GM23338 (cell line): ENCODE data around the gene CELF4. TPM values are rescaled to one million over a fixed set of nuclear protein-coding genes. Genes with fewer than 3 reads are reported as not detected.

Experiments used
- ATAC-seq: fragments of 200-7000 bp; cut with Tn5 transposase; 3 replicates; pipeline ENCODE4 v1.9.1; 2020
- DNase-seq: peaks from one replicate; pipeline ENCODE4 v3.0.0-alpha.2; 2015; ENCODE audit warnings: low spot score
- H2AFZ ChIP-seq: fragments of 200-600 bp; sonication (generic); 2 replicates; pipeline ENCODE4 v1.8.0; 2016; ENCODE audit warnings: antibody characterized with exemption, mild to moderate bottlenecking, moderate library complexity
- H3F3A ChIP-seq: fragments of 200-600 bp; sonication (generic); replicated peaks from 2 replicates; pipeline ENCODE4 v1.8.0; 2017; ENCODE audit warnings: antibody characterized with exemption, mixed run types, low read depth
- H3K27ac ChIP-seq: fragments of 200-600 bp; sonication (generic); 2 replicates; pipeline ENCODE4 v1.6.1; 2016; ENCODE audit warnings: low read depth
- H3K27me3 ChIP-seq: fragments of 200-600 bp; sonication (generic); 2 replicates; pipeline ENCODE4 v1.8.0; 2016; ENCODE audit warnings: mild to moderate bottlenecking, mixed run types, moderate library complexity; ENCODE audit not compliant: insufficient read depth
- H3K36me3 ChIP-seq: fragments of 200-600 bp; sonication (generic); 2 replicates; pipeline ENCODE4 v1.8.0; 2016; ENCODE audit warnings: mild to moderate bottlenecking; ENCODE audit not compliant: insufficient read depth
- H3K4me1 ChIP-seq: fragments of 200-600 bp; sonication (generic); 2 replicates; pipeline ENCODE4 v1.8.0; 2016; ENCODE audit warnings: mild to moderate bottlenecking, moderate library complexity; ENCODE audit not compliant: insufficient read depth
- H3K4me2 ChIP-seq: fragments of 200-600 bp; sonication (generic); 2 replicates; pipeline ENCODE4 v1.7.1; 2017; ENCODE audit warnings: mixed run types
- H3K4me3 ChIP-seq: fragments of 200-600 bp; sonication (generic); 2 replicates; pipeline ENCODE4 v1.6.1; 2016; ENCODE audit warnings: mixed run types
- H3K79me2 ChIP-seq: fragments of 200-600 bp; sonication (generic); replicated peaks from 2 replicates; pipeline ENCODE4 v1.8.0; 2017; ENCODE audit warnings: mild to moderate bottlenecking; ENCODE audit not compliant: insufficient read depth
- H3K9me2 ChIP-seq: fragments of 200-600 bp; sonication (generic); 2 replicates; pipeline ENCODE4 v1.8.0; 2017; ENCODE audit not compliant: insufficient read depth
- H4K20me1 ChIP-seq: fragments of 200-600 bp; sonication (generic); replicated peaks from 2 replicates; pipeline ENCODE4 v1.8.0; 2017; ENCODE audit warnings: mild to moderate bottlenecking; ENCODE audit not compliant: insufficient read depth
- H3K27ac Mint-ChIP-seq: 2 replicates; pipeline ENCODE4 v1.8.0; 2020; ENCODE audit warnings: inconsistent platforms, mild to moderate bottlenecking, moderate library complexity, mixed read lengths
- H3K27me3 Mint-ChIP-seq: 3 replicates; pipeline ENCODE4 v1.8.0; 2022; ENCODE audit warnings: low read depth, mild to moderate bottlenecking, moderate library complexity, mixed read lengths, inconsistent platforms; ENCODE audit not compliant: insufficient read depth, poor library complexity
- H3K36me3 Mint-ChIP-seq: 3 replicates; pipeline ENCODE4 v1.8.0; 2021; ENCODE audit warnings: low read depth, mild to moderate bottlenecking, inconsistent platforms, moderate library complexity, mixed read lengths
- H3K4me1 Mint-ChIP-seq: 3 replicates; pipeline ENCODE4 v1.8.0; 2020; ENCODE audit warnings: mild to moderate bottlenecking, inconsistent platforms, mixed read lengths
- H3K4me3 Mint-ChIP-seq: 3 replicates; pipeline ENCODE4 v1.8.0; 2021; ENCODE audit warnings: moderate library complexity, mild to moderate bottlenecking, inconsistent platforms, mixed read lengths
- H3K9me3 Mint-ChIP-seq: 3 replicates; pipeline ENCODE4 v1.8.0; 2020; ENCODE audit warnings: moderate library complexity, mild to moderate bottlenecking, inconsistent platforms, mixed read lengths
- CREB1 ChIP-seq: fragments of 250-450 bp; sonication (Bioruptor Pico); IDR thresholded peaks from 2 replicates; pipeline ENCODE4 v1.5.0; 2020; ENCODE audit warnings: low read depth, mild to moderate bottlenecking, moderate library complexity
- CTCF ChIP-seq, 2 experiments: fragments of 200-600 bp in 1 of 2; sonication (generic) in 1 of 2; conservative IDR thresholded peaks; 2 replicates each; pipeline versions ENCODE4 v1.5.1 to v1.6.1; 2016 to 2017; ENCODE audit warnings: antibody characterized with exemption in 2 of 2, low read depth in 2 of 2, mild to moderate bottlenecking in 2 of 2, moderate library complexity in 1 of 2
- EZH2 ChIP-seq: fragments of 200-600 bp; sonication (generic); IDR thresholded peaks from one replicate; pipeline ENCODE4 v1.8.0; 2017; ENCODE audit warnings: antibody characterized with exemption, mild to moderate bottlenecking, low read depth; ENCODE audit not compliant: unreplicated experiment
- EZH2phosphoT487 ChIP-seq: fragments of 200-600 bp; sonication (generic); IDR thresholded peaks from one replicate; pipeline ENCODE4 v1.8.1; 2018; ENCODE audit warnings: antibody characterized with exemption; ENCODE audit not compliant: unreplicated experiment
- JUNB ChIP-seq: IDR thresholded peaks from one replicate; pipeline ENCODE4 v1.6.1; 2016; ENCODE audit warnings: antibody characterized with exemption; ENCODE audit not compliant: unreplicated experiment
- POLR2AphosphoS5 ChIP-seq: IDR thresholded peaks from 2 replicates; pipeline ENCODE4 v1.6.1; 2016; ENCODE audit warnings: antibody characterized with exemption, low read depth
- REST ChIP-seq: IDR thresholded peaks from one replicate; pipeline ENCODE4 v1.6.1; 2018; ENCODE audit warnings: antibody characterized with exemption; ENCODE audit not compliant: unreplicated experiment
- STAT1 ChIP-seq: IDR thresholded peaks from one replicate; pipeline ENCODE4 v1.6.1; 2016; ENCODE audit warnings: antibody characterized with exemption; ENCODE audit not compliant: unreplicated experiment
- ZNF114 ChIP-seq: fragments of 250-450 bp; sonication (Bioruptor Pico); IDR thresholded peaks from 2 replicates; pipeline ENCODE4 v1.5.0; 2020; ENCODE audit warnings: mild to moderate bottlenecking, moderate library complexity
- polyA plus RNA-seq: library from polyadenylated mRNA; unstranded; fragments of >200 nt; fragmentation: Nextera tagmentation; extraction: Ambion mirVana; gene quantifications from 2 replicates; pipeline ENCODE4 v1.2.1, GENCODE V29; 2016
- total RNA-seq: library from RNA; depleted of rRNA; stranded (reverse); fragments of >200 nt; shearing (Covaris generic); gene quantifications from 2 replicates; pipeline ENCODE4 v1.2.3, GENCODE V29; 2014

Gene CELF4
- total and polyA plus RNA-seq, 2 experiments from 2014 or later: 2.6 to 6.7 TPM

GRCh38 chr18:37293359-37293758, 272.2 kb downstream of the CELF4 start (continued):
- TF ChIP-seq ZNF114 (CRISPR knock-in tag): no peak

GRCh38 chr18:37289423-37289822, 276.2 kb downstream of the CELF4 start:
- no peaks in the 10 kb centered on the region for H4K20me1 ChIP-seq
- H3K36me3 ChIP-seq: no peaks in the 10 kb centered on the region
- H3K27ac Mint-ChIP-seq: no peak overlapping the region
- H3K4me3 Mint-ChIP-seq: no peak overlapping the region
- no peaks in the 10 kb centered on the region for H3K27me3 ChIP-seq
- no peaks in the 10 kb centered on the region for H3K79me2 ChIP-seq
- no peaks in the 10 kb centered on the region for H3K36me3 Mint-ChIP-seq
- H3K4me2 ChIP-seq: no peak overlapping the region
- peaks cover 7% of the 10 kb centered on the region for H3K27me3 Mint-ChIP-seq
- DNase-seq (no peak), ATAC-seq (no peak)
- no peaks in the 10 kb centered on the region for H3K9me3 Mint-ChIP-seq
- no peak overlapping the region for H2AFZ ChIP-seq
- H3F3A ChIP-seq: no peaks in the 10 kb centered on the region
- H3K4me1 Mint-ChIP-seq: peaks cover 2% of the 10 kb centered on the region; the same call in 2 of the 3 replicates
- no peaks in the 10 kb centered on the region for H3K4me1 ChIP-seq
- H3K27ac ChIP-seq: no peak overlapping the region
- H3K9me2 ChIP-seq: no peaks in the 10 kb centered on the region
- TF ChIP-seq STAT1 (no peak), CTCF (conservative IDR thresholded peaks at IDR 0.05; ENCODE audit: low read depth in 2 of 2) (no peak), EZH2 (no peak), JUNB (no peak), POLR2AphosphoS5 (no peak), REST (no peak), ZNF114 (CRISPR knock-in tag) (no peak)
- no peak overlapping the region for H3K4me3 ChIP-seq

- H3K9me3 Mint-ChIP-seq: no peaks in the 10 kb centered on the region
- no peak for TF ChIP-seq CTCF (conservative IDR thresholded peaks at IDR 0.05; ENCODE audit: low read depth in 2 of 2)
- TF ChIP-seq CREB1: no peak
- TF ChIP-seq EZH2phosphoT487: no peak
Measured at GRCh38 chr18:37287601-37288000, 278.0 kb downstream of the CELF4 start.

More at GRCh38 chr18:37287601-37288000, 278.0 kb downstream of the CELF4 start:
- no peaks in the 10 kb centered on the region for H3K27me3 ChIP-seq
- no peak overlapping the region for H3K4me3 Mint-ChIP-seq
- no peak for DNase-seq
- H3K4me1 Mint-ChIP-seq: peaks cover 2% of the 10 kb centered on the region; the same call in 1 of the 3 replicates
- no peak overlapping the region for H3K4me2 ChIP-seq
- no peaks in the 10 kb centered on the region for H3K79me2 ChIP-seq
- no peaks in the 10 kb centered on the region for H4K20me1 ChIP-seq
- H3K4me1 ChIP-seq: no peaks in the 10 kb centered on the region
- ATAC-seq: no peak
- H3K36me3 Mint-ChIP-seq: no peaks in the 10 kb centered on the region
- no peak overlapping the region for H3K27ac ChIP-seq
- H3K9me2 ChIP-seq: no peaks in the 10 kb centered on the region
- H3K4me3 ChIP-seq: no peak overlapping the region
- H2AFZ ChIP-seq: no peak overlapping the region
- H3K27ac Mint-ChIP-seq: no peak overlapping the region
- peaks cover 9% of the 10 kb centered on the region for H3K27me3 Mint-ChIP-seq
- no peaks in the 10 kb centered on the region for H3K36me3 ChIP-seq
- no peaks in the 10 kb centered on the region for H3F3A ChIP-seq
